HepG2 (cell line): ENCODE results near the gene MEF2D. TPM values are rescaled to one million over a fixed set of nuclear protein-coding genes. Genes with fewer than 3 reads are reported as not detected.
A peak's percentile ranks its signal among the peaks of the same experiment; 100 is the strongest.

Experiments
- ATF7 ChIP-seq, 2 experiments: fragments of 450-650 bp in 1 of 2; sonication (generic) in 1 of 2; formaldehyde crosslinking in 1 of 2; IDR thresholded peaks; 2 replicates each; pipeline versions ENCODE4 v1.4.0 to v1.6.1; 2016 to 2020; ENCODE audit warnings: antibody characterized with exemption in 1 of 2, mild to moderate bottlenecking in 1 of 2, missing genetic modification reagents in 1 of 2
- BCL6 ChIP-seq: IDR thresholded peaks from 2 replicates; pipeline ENCODE4 v1.6.1; 2016; ENCODE audit warnings: missing genetic modification reagents, missing compliant biosample characterization
- CBX5 ChIP-seq: sonication (generic); formaldehyde crosslinking; IDR thresholded peaks from 2 replicates; pipeline ENCODE4 v1.4.0; 2020; ENCODE audit warnings: missing genetic modification reagents, borderline replicate concordance
- CEBPG ChIP-seq: IDR thresholded peaks from 2 replicates; pipeline ENCODE4 v1.6.1; 2016
- ERF ChIP-seq: IDR thresholded peaks from 2 replicates; pipeline ENCODE4 v1.6.1; 2018; ENCODE audit warnings: missing biosample characterization, missing genetic modification reagents
- FOSL2 ChIP-seq: sonication (generic); formaldehyde crosslinking; IDR thresholded peaks from 2 replicates; pipeline ENCODE4 v1.4.0; 2020; ENCODE audit warnings: missing genetic modification reagents
- KLF11 ChIP-seq: IDR thresholded peaks from 2 replicates; pipeline ENCODE4 v1.6.1; 2016; ENCODE audit warnings: missing compliant biosample characterization
- MAZ ChIP-seq, 2 experiments: sonication (generic) in 1 of 2; formaldehyde crosslinking in 1 of 2; IDR thresholded peaks; 2 replicates each; pipeline versions ENCODE4 v1.5.0 to v1.6.1; 2012 to 2020; ENCODE audit warnings: low read depth in 2 of 2, mild to moderate bottlenecking in 2 of 2, borderline replicate concordance in 1 of 2, improper control_type of control experiment in 1 of 2, low read length in 1 of 2, missing genetic modification reagents in 1 of 2, moderate library complexity in 1 of 2
- MIER3 ChIP-seq: IDR thresholded peaks from 2 replicates; pipeline ENCODE4 v1.6.1; 2016; ENCODE audit warnings: missing compliant biosample characterization, borderline replicate concordance
- RAD21 ChIP-seq: fragments of 450-650 bp; formaldehyde crosslinking; IDR thresholded peaks from 2 replicates; pipeline ENCODE4 v1.5.0; 2020; ENCODE audit warnings: mild to moderate bottlenecking
- SALL1 ChIP-seq: sonication (generic); formaldehyde crosslinking; IDR thresholded peaks from 2 replicates; pipeline ENCODE4 v1.8.0; 2022; ENCODE audit warnings: mild to moderate bottlenecking, missing genetic modification reagents
- SAP130 ChIP-seq: IDR thresholded peaks from 2 replicates; pipeline ENCODE4 v1.6.1; 2016; ENCODE audit warnings: low read depth
- SKI ChIP-seq: fragments of 450-650 bp; IDR thresholded peaks from one replicate; pipeline ENCODE4 v1.6.1; 2018; ENCODE audit warnings: mild to moderate bottlenecking; ENCODE audit not compliant: partially characterized antibody
- YEATS2 ChIP-seq: sonication (generic); formaldehyde crosslinking; IDR thresholded peaks from 2 replicates; pipeline ENCODE4 v1.4.0; 2020; ENCODE audit warnings: missing genetic modification reagents, borderline replicate concordance
- ZFY ChIP-seq: sonication (generic); formaldehyde crosslinking; IDR thresholded peaks from 2 replicates; pipeline ENCODE4 v1.4.0; 2020; ENCODE audit warnings: missing genetic modification reagents
- ZNF124 ChIP-seq: sonication (generic); formaldehyde crosslinking; IDR thresholded peaks from 2 replicates; pipeline ENCODE4 v1.4.0; 2020; ENCODE audit warnings: missing genetic modification reagents
- ZNF263 ChIP-seq: sonication (generic); formaldehyde crosslinking; IDR thresholded peaks from 2 replicates; pipeline ENCODE4 v1.4.0; 2020; ENCODE audit warnings: missing genetic modification reagents
- polyA plus RNA-seq, 8 experiments: library from polyadenylated mRNA; depleted of rRNA in 3 of 8; stranded (reverse) in 7 of 8; unstranded in 1 of 8; fragments of >200 nt; fragmentation: Illumina TruSeq in 4 of 8; extraction: Trizol in 4 of 8; gene quantifications; 2 replicates each; pipeline versions ENCODE4 v1.2.1 to v1.2.3, GENCODE V29; 2011 to 2016; ENCODE audit warnings: low read depth in 4 of 8, missing spikeins in 1 of 8, mixed read lengths in 1 of 8; ENCODE audit not compliant: insufficient read depth in 1 of 8
- total RNA-seq, 5 experiments: library from RNA; depleted of rRNA; stranded (reverse); fragments of >200 nt; fragmentation: Illumina TruSeq; extraction: Trizol; gene quantifications; 2 replicates each; pipeline ENCODE4 v1.2.3, GENCODE V29; 2016; ENCODE audit warnings: low read depth in 1 of 5
- TF ChIP-seq, protein P1 (sequence below): sonication (generic); formaldehyde crosslinking; IDR thresholded peaks from 2 replicates; pipeline ENCODE4 v1.9.0; 2022; ENCODE audit warnings: missing genetic modification reagents, mild to moderate bottlenecking, borderline replicate concordance
- TF ChIP-seq, protein P2 (sequence below): sonication (generic); formaldehyde crosslinking; IDR thresholded peaks from 2 replicates; pipeline ENCODE4 v1.5.1; 2020; ENCODE audit warnings: missing genetic modification reagents, mild to moderate bottlenecking, borderline replicate concordance
- TF ChIP-seq, protein P3 (sequence below): sonication (generic); formaldehyde crosslinking; IDR thresholded peaks from 2 replicates; pipeline ENCODE4 v1.4.0; 2020; ENCODE audit warnings: missing genetic modification reagents, borderline replicate concordance
- TF ChIP-seq, protein P4 (sequence below): sonication (generic); formaldehyde crosslinking; IDR thresholded peaks from 2 replicates; pipeline ENCODE4 v1.4.0; 2020; ENCODE audit warnings: missing genetic modification reagents

MEF2D gene
- total and polyA plus RNA-seq, 2 of the 13 experiments (the other 11 are each of a cell fraction or from before 2014, with no cell fraction given): 1.6 to 3.9 TPM

DNA sequence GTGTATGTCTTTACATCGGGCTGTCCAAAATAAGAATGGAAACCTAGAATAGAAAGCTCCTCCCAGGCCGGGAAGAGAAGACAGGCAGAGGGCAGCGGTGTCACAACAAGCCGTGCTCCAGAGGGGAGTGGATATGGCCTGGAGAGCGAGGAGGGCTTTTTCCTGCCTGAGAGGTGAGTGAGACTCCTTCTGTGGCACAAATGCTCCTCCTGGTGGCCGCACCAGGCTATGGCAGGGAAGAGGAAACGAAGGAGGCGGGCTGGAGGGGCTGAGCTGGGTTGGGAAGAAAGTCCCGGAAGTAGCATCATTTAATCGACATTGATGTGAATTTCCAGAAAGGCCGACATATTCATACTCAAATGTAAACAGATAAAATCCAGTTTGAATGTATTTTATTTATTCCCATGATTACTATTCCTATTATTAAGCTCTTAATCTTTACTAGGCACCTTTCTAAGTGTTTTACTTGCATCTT is 54.7 kb downstream of the MEF2D start (continued):
- TF ChIP-seq, protein P1, sequence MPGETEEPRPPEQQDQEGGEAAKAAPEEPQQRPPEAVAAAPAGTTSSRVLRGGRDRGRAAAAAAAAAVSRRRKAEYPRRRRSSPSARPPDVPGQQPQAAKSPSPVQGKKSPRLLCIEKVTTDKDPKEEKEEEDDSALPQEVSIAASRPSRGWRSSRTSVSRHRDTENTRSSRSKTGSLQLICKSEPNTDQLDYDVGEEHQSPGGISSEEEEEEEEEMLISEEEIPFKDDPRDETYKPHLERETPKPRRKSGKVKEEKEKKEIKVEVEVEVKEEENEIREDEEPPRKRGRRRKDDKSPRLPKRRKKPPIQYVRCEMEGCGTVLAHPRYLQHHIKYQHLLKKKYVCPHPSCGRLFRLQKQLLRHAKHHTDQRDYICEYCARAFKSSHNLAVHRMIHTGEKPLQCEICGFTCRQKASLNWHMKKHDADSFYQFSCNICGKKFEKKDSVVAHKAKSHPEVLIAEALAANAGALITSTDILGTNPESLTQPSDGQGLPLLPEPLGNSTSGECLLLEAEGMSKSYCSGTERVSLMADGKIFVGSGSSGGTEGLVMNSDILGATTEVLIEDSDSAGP: peak; percentile 30
- 0 out of 2 replicates have a peak, but pooled peaks have one; percentile 49 for TF ChIP-seq ERF (CRISPR knock-in tag)
- peak; percentile 72; the same call in 1 of the 2 replicates for TF ChIP-seq CBX5 (CRISPR knock-in tag)
- peak; percentile 36; the same call in 1 of the 2 replicates for TF ChIP-seq MIER3
- peak; percentile 36; the same call in 1 of the 2 replicates for TF ChIP-seq YEATS2 (CRISPR knock-in tag)
- peak; percentile 55; the same call in 1 of the 2 replicates for TF ChIP-seq SAP130
- TF ChIP-seq ZNF124 (CRISPR knock-in tag): peak; percentile 57; the same call in 1 of the 2 replicates
- no peak for TF ChIP-seq BCL6 (CRISPR knock-in tag)
- TF ChIP-seq SKI: peak; percentile 29
- peak; percentile 70; the same call in 1 of the 2 replicates for TF ChIP-seq SALL1 (CRISPR knock-in tag)
- TF ChIP-seq KLF11 (CRISPR knock-in tag): 0 out of 2 replicates have a peak, but pooled peaks have one; percentile 29
- TF ChIP-seq FOSL2: 0 out of 2 replicates have a peak, but pooled peaks have one; percentile 42
- TF ChIP-seq, protein P2, sequence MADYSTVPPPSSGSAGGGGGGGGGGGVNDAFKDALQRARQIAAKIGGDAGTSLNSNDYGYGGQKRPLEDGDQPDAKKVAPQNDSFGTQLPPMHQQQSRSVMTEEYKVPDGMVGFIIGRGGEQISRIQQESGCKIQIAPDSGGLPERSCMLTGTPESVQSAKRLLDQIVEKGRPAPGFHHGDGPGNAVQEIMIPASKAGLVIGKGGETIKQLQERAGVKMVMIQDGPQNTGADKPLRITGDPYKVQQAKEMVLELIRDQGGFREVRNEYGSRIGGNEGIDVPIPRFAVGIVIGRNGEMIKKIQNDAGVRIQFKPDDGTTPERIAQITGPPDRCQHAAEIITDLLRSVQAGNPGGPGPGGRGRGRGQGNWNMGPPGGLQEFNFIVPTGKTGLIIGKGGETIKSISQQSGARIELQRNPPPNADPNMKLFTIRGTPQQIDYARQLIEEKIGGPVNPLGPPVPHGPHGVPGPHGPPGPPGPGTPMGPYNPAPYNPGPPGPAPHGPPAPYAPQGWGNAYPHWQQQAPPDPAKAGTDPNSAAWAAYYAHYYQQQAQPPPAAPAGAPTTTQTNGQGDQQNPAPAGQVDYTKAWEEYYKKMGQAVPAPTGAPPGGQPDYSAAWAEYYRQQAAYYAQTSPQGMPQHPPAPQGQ: no peak
- TF ChIP-seq, protein P3, sequence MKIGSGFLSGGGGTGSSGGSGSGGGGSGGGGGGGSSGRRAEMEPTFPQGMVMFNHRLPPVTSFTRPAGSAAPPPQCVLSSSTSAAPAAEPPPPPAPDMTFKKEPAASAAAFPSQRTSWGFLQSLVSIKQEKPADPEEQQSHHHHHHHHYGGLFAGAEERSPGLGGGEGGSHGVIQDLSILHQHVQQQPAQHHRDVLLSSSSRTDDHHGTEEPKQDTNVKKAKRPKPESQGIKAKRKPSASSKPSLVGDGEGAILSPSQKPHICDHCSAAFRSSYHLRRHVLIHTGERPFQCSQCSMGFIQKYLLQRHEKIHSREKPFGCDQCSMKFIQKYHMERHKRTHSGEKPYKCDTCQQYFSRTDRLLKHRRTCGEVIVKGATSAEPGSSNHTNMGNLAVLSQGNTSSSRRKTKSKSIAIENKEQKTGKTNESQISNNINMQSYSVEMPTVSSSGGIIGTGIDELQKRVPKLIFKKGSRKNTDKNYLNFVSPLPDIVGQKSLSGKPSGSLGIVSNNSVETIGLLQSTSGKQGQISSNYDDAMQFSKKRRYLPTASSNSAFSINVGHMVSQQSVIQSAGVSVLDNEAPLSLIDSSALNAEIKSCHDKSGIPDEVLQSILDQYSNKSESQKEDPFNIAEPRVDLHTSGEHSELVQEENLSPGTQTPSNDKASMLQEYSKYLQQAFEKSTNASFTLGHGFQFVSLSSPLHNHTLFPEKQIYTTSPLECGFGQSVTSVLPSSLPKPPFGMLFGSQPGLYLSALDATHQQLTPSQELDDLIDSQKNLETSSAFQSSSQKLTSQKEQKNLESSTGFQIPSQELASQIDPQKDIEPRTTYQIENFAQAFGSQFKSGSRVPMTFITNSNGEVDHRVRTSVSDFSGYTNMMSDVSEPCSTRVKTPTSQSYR (CRISPR knock-in tag): no peak
- TF ChIP-seq ATF7 (IDR thresholded peaks at IDR 0.05): no peak
- TF ChIP-seq ATF7 (CRISPR knock-in tag; IDR thresholded peaks at IDR 0.05): no peak
- TF ChIP-seq, protein P4, sequence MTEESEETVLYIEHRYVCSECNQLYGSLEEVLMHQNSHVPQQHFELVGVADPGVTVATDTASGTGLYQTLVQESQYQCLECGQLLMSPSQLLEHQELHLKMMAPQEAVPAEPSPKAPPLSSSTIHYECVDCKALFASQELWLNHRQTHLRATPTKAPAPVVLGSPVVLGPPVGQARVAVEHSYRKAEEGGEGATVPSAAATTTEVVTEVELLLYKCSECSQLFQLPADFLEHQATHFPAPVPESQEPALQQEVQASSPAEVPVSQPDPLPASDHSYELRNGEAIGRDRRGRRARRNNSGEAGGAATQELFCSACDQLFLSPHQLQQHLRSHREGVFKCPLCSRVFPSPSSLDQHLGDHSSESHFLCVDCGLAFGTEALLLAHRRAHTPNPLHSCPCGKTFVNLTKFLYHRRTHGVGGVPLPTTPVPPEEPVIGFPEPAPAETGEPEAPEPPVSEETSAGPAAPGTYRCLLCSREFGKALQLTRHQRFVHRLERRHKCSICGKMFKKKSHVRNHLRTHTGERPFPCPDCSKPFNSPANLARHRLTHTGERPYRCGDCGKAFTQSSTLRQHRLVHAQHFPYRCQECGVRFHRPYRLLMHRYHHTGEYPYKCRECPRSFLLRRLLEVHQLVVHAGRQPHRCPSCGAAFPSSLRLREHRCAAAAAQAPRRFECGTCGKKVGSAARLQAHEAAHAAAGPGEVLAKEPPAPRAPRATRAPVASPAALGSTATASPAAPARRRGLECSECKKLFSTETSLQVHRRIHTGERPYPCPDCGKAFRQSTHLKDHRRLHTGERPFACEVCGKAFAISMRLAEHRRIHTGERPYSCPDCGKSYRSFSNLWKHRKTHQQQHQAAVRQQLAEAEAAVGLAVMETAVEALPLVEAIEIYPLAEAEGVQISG: 0 out of 2 replicates have a peak, but pooled peaks have one; percentile 45
- peak; percentile 93 for TF ChIP-seq RAD21 (CRISPR knock-in tag)
- no peak for TF ChIP-seq MAZ (IDR thresholded peaks at IDR 0.05; ENCODE audit: borderline replicate concordance, low read depth, low read length)
- 0 out of 2 replicates have a peak, but pooled peaks have one; percentile 45 for TF ChIP-seq MAZ (CRISPR knock-in tag; IDR thresholded peaks at IDR 0.05; ENCODE audit: low read depth)
- no peak; the same call in 1 of the 2 replicates for TF ChIP-seq ZFY
- 0 out of 2 replicates have a peak, but pooled peaks have one; percentile 33 for TF ChIP-seq ZNF263
- TF ChIP-seq CEBPG (CRISPR knock-in tag): 0 out of 2 replicates have a peak, but pooled peaks have one; percentile 2
